ENCODE data around the gene FAM76A. TPM values are rescaled to one million over a fixed set of nuclear protein-coding genes. Genes with fewer than 3 reads are reported as not detected.
"Not testable (repeated sequence)": the region's sequence is repeated elsewhere in the genome, so short reads cannot be mapped to it uniquely, and the experiment has no call there.

FAM76A gene
- total RNA-seq, 1 experiment from 2014 or later = 9.6 TPM

GRCh38 chr1:27678747-27679146 is 47.0 kb upstream of the FAM76A start:
- Histone ChIP-seq H3K4me2 (ENCODE audit: low read length) (no peak overlapping the region), H3K9me2 (ENCODE audit: insufficient read depth) (no peaks in the 10 kb centered on the region), H3K4me1 (ENCODE audit: control insufficient read depth in 1 of 2, insufficient read depth in 2 of 2, low read length in 2 of 2) (no peaks in the 10 kb centered on the region), H3K79me2 (ENCODE audit: insufficient read depth, low read length) (no peaks in the 10 kb centered on the region), H3K27ac (ENCODE audit: low read depth, low read length) (no peak overlapping the region), H4K20me1 (ENCODE audit: insufficient read depth) (no peaks in the 10 kb centered on the region), H3K36me3 (ENCODE audit: control insufficient read depth in 1 of 2, insufficient read depth in 2 of 2, low read length in 2 of 2) (no peaks in the 10 kb centered on the region), H2AFZ (ENCODE audit: low read depth, low read length, poor library complexity, severe bottlenecking) (no peak overlapping the region), H3K9me3 (ENCODE audit: control insufficient read depth in 1 of 2, insufficient read depth in 1 of 2, low read depth in 1 of 2, low read length in 2 of 2) (peaks cover 4 to 5% of the 10 kb centered on the region in 2 experiments; a peak in 2 of 4 replicates), H3K9ac (ENCODE audit: low read length) (no peak overlapping the region), H3K4me3 (replicated peaks in 1 of 2; ENCODE audit: low read depth in 1 of 2, low read length in 2 of 2) (no peak overlapping the region), H3K27me3 (ENCODE audit: insufficient read depth, low read length) (no peaks in the 10 kb centered on the region)
- BruUV-seq (replicated peaks) = no TSS peak
- intact Hi-C loops (cut with micrococcal nuclease) = no loop called here
- ChIA-PET RAD21 (ENCODE audit: low non-redundant PET in 1 of 2, low total read pairs in 2 of 2, uncharacterized antibody in 2 of 2, unreplicated experiment in 2 of 2) (no interaction called here), POLR2A (interaction anchor here (0.6 kb wide), 1 partner anchor 21 kb away, joined by 3 read pairs; no protein-coding TSS in a partner anchor), CTCF (interaction anchor here (1.1 kb wide), 1 partner anchor 9 kb away, joined by 4 read pairs; no protein-coding TSS in a partner anchor)
- no peak for DNase-seq (ENCODE audit: low read depth, low spot score)
- ATAC-seq = no peak
- no peak for TF ChIP-seq ATF3 (IDR thresholded peaks at IDR 0.05)
- no peak for TF ChIP-seq EZH2 (IDR thresholded peaks at IDR 0.05)
- TF ChIP-seq ZNF274 (IDR thresholded peaks at IDR 0.05; ENCODE audit: low read depth, low read length) = no peak
- TF ChIP-seq YY1 (IDR thresholded peaks at IDR 0.05; ENCODE audit: extremely low read depth, insufficient replicate concordance, low read depth, low read length) = no peak
- TF ChIP-seq, protein P1, sequence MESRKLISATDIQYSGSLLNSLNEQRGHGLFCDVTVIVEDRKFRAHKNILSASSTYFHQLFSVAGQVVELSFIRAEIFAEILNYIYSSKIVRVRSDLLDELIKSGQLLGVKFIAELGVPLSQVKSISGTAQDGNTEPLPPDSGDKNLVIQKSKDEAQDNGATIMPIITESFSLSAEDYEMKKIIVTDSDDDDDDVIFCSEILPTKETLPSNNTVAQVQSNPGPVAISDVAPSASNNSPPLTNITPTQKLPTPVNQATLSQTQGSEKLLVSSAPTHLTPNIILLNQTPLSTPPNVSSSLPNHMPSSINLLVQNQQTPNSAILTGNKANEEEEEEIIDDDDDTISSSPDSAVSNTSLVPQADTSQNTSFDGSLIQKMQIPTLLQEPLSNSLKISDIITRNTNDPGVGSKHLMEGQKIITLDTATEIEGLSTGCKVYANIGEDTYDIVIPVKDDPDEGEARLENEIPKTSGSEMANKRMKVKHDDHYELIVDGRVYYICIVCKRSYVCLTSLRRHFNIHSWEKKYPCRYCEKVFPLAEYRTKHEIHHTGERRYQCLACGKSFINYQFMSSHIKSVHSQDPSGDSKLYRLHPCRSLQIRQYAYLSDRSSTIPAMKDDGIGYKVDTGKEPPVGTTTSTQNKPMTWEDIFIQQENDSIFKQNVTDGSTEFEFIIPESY (IDR thresholded peaks at IDR 0.05; ENCODE audit: extremely low read depth, insufficient replicate concordance, low read length) = no peak
- no peak for TF ChIP-seq EGR1 (IDR thresholded peaks at IDR 0.05; ENCODE audit: low read depth)
- TF ChIP-seq MAX (IDR thresholded peaks at IDR 0.05) = no peak
- no peak for TF ChIP-seq REST (IDR thresholded peaks at IDR 0.05; ENCODE audit: low read depth)
- TF ChIP-seq SP1 (IDR thresholded peaks at IDR 0.05; ENCODE audit: low read depth) = no peak
- TF ChIP-seq POLR2A (IDR thresholded peaks at IDR 0.05; ENCODE audit: borderline replicate concordance, extremely low read depth, insufficient read depth, insufficient read length) = no peak
- TF ChIP-seq EZH2phosphoT487 (IDR thresholded peaks at IDR 0.05; ENCODE audit: borderline replicate concordance) = no peak
- TF ChIP-seq ELF1 (IDR thresholded peaks at IDR 0.05; ENCODE audit: borderline replicate concordance, low read depth) = no peak
- TF ChIP-seq RAD21 (IDR thresholded peaks at IDR 0.05; ENCODE audit: low read depth) = no peak

- DNase-seq (ENCODE audit: low read depth, low spot score); POLR2A ChIA-PET; H3K4me2 ChIP-seq (ENCODE audit: low read length); H3K4me1 ChIP-seq (ENCODE audit: control insufficient read depth in 1 of 2, insufficient read depth in 2 of 2, low read length in 2 of 2); BruUV-seq (replicated peaks); ATAC-seq; H3K9ac ChIP-seq (ENCODE audit: low read length); intact Hi-C loops (cut with micrococcal nuclease); H3K27ac ChIP-seq (ENCODE audit: low read depth, low read length); H3K9me3 ChIP-seq (ENCODE audit: control insufficient read depth in 1 of 2, insufficient read depth in 1 of 2, low read depth in 1 of 2, low read length in 2 of 2); H2AFZ ChIP-seq (ENCODE audit: low read depth, low read length, poor library complexity, severe bottlenecking); RAD21 ChIA-PET (ENCODE audit: low non-redundant PET in 1 of 2, low total read pairs in 2 of 2, uncharacterized antibody in 2 of 2, unreplicated experiment in 2 of 2); H3K9me2 ChIP-seq (ENCODE audit: insufficient read depth); H3K36me3 ChIP-seq (ENCODE audit: control insufficient read depth in 1 of 2, insufficient read depth in 2 of 2, low read length in 2 of 2); H4K20me1 ChIP-seq (ENCODE audit: insufficient read depth); H3K4me3 ChIP-seq (replicated peaks in 1 of 2; ENCODE audit: low read depth in 1 of 2, low read length in 2 of 2); H3K27me3 ChIP-seq (ENCODE audit: insufficient read depth, low read length); H3K79me2 ChIP-seq (ENCODE audit: insufficient read depth, low read length): not testable (repeated sequence)
- CTCF ChIA-PET = interaction anchor here (1.1 kb wide), 1 partner anchor 11 kb away, joined by 3 read pairs; no protein-coding TSS in a partner anchor
These were observed 45.5 kb upstream of the FAM76A start for GRCh38 chr1:27680225-27680791.
